HEK293T (cell line): ENCODE results near the gene C6orf136.
"Not testable (repeated sequence)": the region's sequence is repeated elsewhere in the genome, so short reads cannot be mapped to it uniquely, and the experiment has no call there.

Experiments used
- CTCF ChIA-PET: fragments of 350-600 bp; formaldehyde crosslinking; extraction: SDS; loops from one replicate; lab custom pipeline; 2021; ENCODE audit warnings: antibody characterized with exemption, inconsistent platforms; lab: Yijun Ruan, JAX
- POLR2A ChIA-PET: fragments of 350-600 bp; formaldehyde crosslinking; extraction: SDS; loops from one replicate; lab custom pipeline; 2020; ENCODE audit warnings: antibody characterized with exemption, inconsistent platforms; lab: Yijun Ruan, JAX
- DNase-seq: peaks from one replicate; pipeline ENCODE4 v3.0.0; 2012; ENCODE audit warnings: mixed read lengths; ENCODE audit errors: extremely low spot score
- ARNT ChIP-seq: fragments of 450-650 bp; IDR thresholded peaks from 2 replicates; pipeline ENCODE4 v1.6.1; 2017; ENCODE audit warnings: mild to moderate bottlenecking
- BHLHE40 ChIP-seq: fragments of 450-650 bp; IDR thresholded peaks from 2 replicates; pipeline ENCODE4 v1.6.1; 2016; ENCODE audit warnings: mild to moderate bottlenecking, moderate library complexity, borderline replicate concordance
- CTBP1 ChIP-seq: fragments of 450-650 bp; IDR thresholded peaks from 2 replicates; pipeline ENCODE4 v1.6.1; 2016; ENCODE audit warnings: borderline replicate concordance
- ELF4 ChIP-seq: fragments of 450-650 bp; IDR thresholded peaks from 2 replicates; pipeline ENCODE4 v1.6.1; 2017; ENCODE audit warnings: antibody characterized with exemption
- FOXA1 ChIP-seq: fragments of 450-650 bp; IDR thresholded peaks from 2 replicates; pipeline ENCODE4 v1.6.1; 2016; ENCODE audit warnings: mild to moderate bottlenecking
- FOXK2 ChIP-seq: fragments of 450-650 bp; IDR thresholded peaks from 2 replicates; pipeline ENCODE4 v1.6.1; 2016; ENCODE audit warnings: mild to moderate bottlenecking
- FOXM1 ChIP-seq: fragments of 450-650 bp; IDR thresholded peaks from 2 replicates; pipeline ENCODE4 v1.6.1; 2017; ENCODE audit warnings: mild to moderate bottlenecking, borderline replicate concordance
- HDGF ChIP-seq: fragments of 450-650 bp; IDR thresholded peaks from 2 replicates; pipeline ENCODE4 v1.6.1; 2017; ENCODE audit warnings: antibody characterized with exemption, borderline replicate concordance
- L3MBTL2 ChIP-seq: fragments of 450-650 bp; conservative IDR thresholded peaks from 2 replicates; pipeline ENCODE4 v1.6.1; 2016; ENCODE audit warnings: mild to moderate bottlenecking
- LEF1 ChIP-seq: fragments of 450-650 bp; IDR thresholded peaks from 2 replicates; pipeline ENCODE4 v1.6.1; 2017; ENCODE audit warnings: mild to moderate bottlenecking, borderline replicate concordance
- NFRKB ChIP-seq: fragments of 450-650 bp; IDR thresholded peaks from 2 replicates; pipeline ENCODE4 v1.6.1; 2016; ENCODE audit warnings: mild to moderate bottlenecking, moderate library complexity
- PKNOX1 ChIP-seq: fragments of 450-650 bp; IDR thresholded peaks from 2 replicates; pipeline ENCODE4 v1.6.1; 2016
- SP1 ChIP-seq: fragments of 450-650 bp; IDR thresholded peaks from 2 replicates; pipeline ENCODE4 v1.6.1; 2017
- SUZ12 ChIP-seq: fragments of 450-650 bp; IDR thresholded peaks from 2 replicates; pipeline ENCODE4 v1.6.1; 2016; ENCODE audit warnings: mild to moderate bottlenecking
- TARDBP ChIP-seq: fragments of 450-650 bp; IDR thresholded peaks from 2 replicates; pipeline ENCODE4 v1.6.1; 2016
- ZNF384 ChIP-seq: fragments of 450-650 bp; IDR thresholded peaks from 2 replicates; pipeline ENCODE4 v1.6.1; 2016

Gene C6orf136

GRCh38 chr6:30654798-30655742 lies 8.1 kb downstream of the C6orf136 start:
- TF ChIP-seq PKNOX1 (no peak), ARNT (no peak), HDGF (no peak), SUZ12 (no peak), NFRKB (no peak), ZNF384 (no peak), FOXK2 (no peak), ELF4 (no peak), TARDBP (no peak), SP1 (no peak), CTBP1 (no peak), LEF1 (no peak), FOXA1 (no peak), BHLHE40 (no peak), L3MBTL2 (no peak), FOXM1 (no peak)
- CTCF ChIA-PET = no interaction called here
- no peak for DNase-seq
- POLR2A ChIA-PET = interaction anchor here (0.9 to 1.5 kb wide), 2 partner anchors 18 to 66 kb away, joined by 3 to 5 read pairs; partner anchors contain the start of gene DHX16

- ChIA-PET POLR2A (interaction anchor here (1.5 kb wide), 1 partner anchor 66 kb away, joined by 5 read pairs; no protein-coding TSS in a partner anchor), CTCF (no interaction called here)
- no peak for DNase-seq
- TF ChIP-seq FOXK2 (no peak), TARDBP (no peak), ELF4 (no peak), HDGF (no peak), FOXM1 (no peak), SUZ12 (no peak), SP1 (no peak), L3MBTL2 (no peak), CTBP1 (no peak), NFRKB (no peak), ZNF384 (no peak), LEF1 (no peak), ARNT (no peak), BHLHE40 (no peak), FOXA1 (no peak), PKNOX1 (no peak)
These were observed 8.8 kb downstream of the C6orf136 start for GRCh38 chr6:30655743-30656094.

GRCh38 chr6:30656513-30656912 lies 9.6 kb downstream of the C6orf136 start:
- DNase-seq = no peak
- ChIA-PET POLR2A (interaction anchor here (1.0 to 1.5 kb wide), 2 partner anchors 9 to 65 kb away, joined by 3 to 5 read pairs; no protein-coding TSS in a partner anchor), CTCF (no interaction called here)
- TF ChIP-seq L3MBTL2 (no peak), HDGF (no peak), TARDBP (no peak), FOXM1 (no peak), ELF4 (no peak), ARNT (no peak), PKNOX1 (no peak), ZNF384 (no peak), NFRKB (no peak), SP1 (no peak), FOXA1 (no peak), LEF1 (no peak), FOXK2 (no peak), BHLHE40 (no peak), SUZ12 (no peak)

- no peak for TF ChIP-seq ARNT
- TF ChIP-seq SP1 = no peak
- no peak for TF ChIP-seq ZNF384
- TF ChIP-seq LEF1 = no peak
- TF ChIP-seq FOXA1 = no peak
- no peak for TF ChIP-seq BHLHE40
- no peak for TF ChIP-seq FOXK2
- no peak for TF ChIP-seq HDGF
- no peak for TF ChIP-seq L3MBTL2
- TF ChIP-seq TARDBP = no peak
- TF ChIP-seq ELF4 = no peak
- TF ChIP-seq CTBP1 = no peak
- no peak for TF ChIP-seq FOXM1
- TF ChIP-seq PKNOX1 = no peak
- TF ChIP-seq SUZ12 = no peak
- ChIA-PET CTCF (interaction anchor here (0.6 kb wide), 1 partner anchor 784 kb away, joined by 4 read pairs; no protein-coding TSS in a partner anchor), POLR2A (no interaction called here)
These were observed 10.5 kb downstream of the C6orf136 start for GRCh38 chr6:30657454-30657853.

GRCh38 chr6:30657922-30658321 lies 11.0 kb downstream of the C6orf136 start:
- POLR2A ChIA-PET, CTCF ChIA-PET, DNase-seq: not testable (repeated sequence)

More at GRCh38 chr6:30657454-30657853, 10.5 kb downstream of the C6orf136 start:
- DNase-seq = no peak
